PC-9 (cell line): Measurements from ENCODE around the gene HDAC11. TPM values are rescaled to one million over a fixed set of nuclear protein-coding genes. Genes with fewer than 3 reads are reported as not detected.

Experiments
- BruUV-seq: library from RNA; stranded (reverse); fragments of 400-500 nt; replicated peaks from 2 replicates; lab custom pipeline; 2021; lab: Mats Ljungman, UMichigan
- CTCF ChIA-PET: fragments of 300-600 bp; sonication (Branson Sonifier 250); formaldehyde crosslinking; loops from one replicate; lab custom pipeline; 2022; ENCODE audit warnings: antibody characterized with exemption; lab: Charles Lee
- POLR2A ChIA-PET: fragments of 300-600 bp; sonication (Branson Sonifier 250); formaldehyde crosslinking; loops from one replicate; lab custom pipeline; 2022; ENCODE audit warnings: antibody characterized with exemption; ENCODE audit not compliant: unreplicated experiment; lab: Charles Lee
- DNase-seq, 2 experiments: peaks; one replicate each; pipeline versions ENCODE4 v3.0.0 to v3.0.0-alpha.2; 2015 to 2022; ENCODE audit warnings: mixed read lengths in 1 of 2
- H2AFZ ChIP-seq: fragments of 200-600 bp; sonication (generic); 2 replicates; pipeline ENCODE4 v1.8.1; 2017; ENCODE audit warnings: antibody characterized with exemption
- H3F3A ChIP-seq: fragments of 200-600 bp; sonication (generic); 2 replicates; pipeline ENCODE4 v1.8.1; 2017; ENCODE audit warnings: antibody characterized with exemption, mild to moderate bottlenecking, low read depth; ENCODE audit not compliant: insufficient read depth
- H3K27ac ChIP-seq: fragments of 200-600 bp; sonication (generic); 2 replicates; pipeline ENCODE4 v1.6.1; 2016; ENCODE audit warnings: mixed run types
- H3K27me3 ChIP-seq: fragments of 200-600 bp; sonication (generic); 2 replicates; pipeline ENCODE4 v1.6.1; 2016; ENCODE audit warnings: low read depth, mixed run types; ENCODE audit not compliant: insufficient read depth
- H3K36me3 ChIP-seq: fragments of 200-600 bp; sonication (generic); 2 replicates; pipeline ENCODE4 v1.6.1; 2016; ENCODE audit warnings: low read depth, mixed run types
- H3K4me1 ChIP-seq: fragments of 200-600 bp; sonication (generic); replicated peaks from 2 replicates; pipeline ENCODE4 v1.6.1; 2016; ENCODE audit warnings: mixed run types; ENCODE audit not compliant: insufficient read depth
- H3K4me2 ChIP-seq: fragments of 200-600 bp; sonication (generic); 2 replicates; pipeline ENCODE4 v1.6.1; 2017; ENCODE audit warnings: mixed run types
- H3K4me3 ChIP-seq: fragments of 200-600 bp; sonication (generic); 2 replicates; pipeline ENCODE4 v1.6.1; 2016; ENCODE audit warnings: mixed run types
- H3K79me2 ChIP-seq: fragments of 200-600 bp; sonication (generic); 2 replicates; pipeline ENCODE4 v1.6.1; 2017; ENCODE audit warnings: low read depth, mixed run types
- H3K9me2 ChIP-seq: fragments of 200-600 bp; sonication (generic); 2 replicates; pipeline ENCODE4 v1.8.1; 2017; ENCODE audit warnings: mild to moderate bottlenecking; ENCODE audit not compliant: insufficient read depth
- H3K9me3 ChIP-seq: fragments of 200-600 bp; sonication (generic); 2 replicates; pipeline ENCODE4 v1.8.1; 2016; ENCODE audit warnings: low read depth; ENCODE audit not compliant: insufficient read depth
- H4K20me1 ChIP-seq: fragments of 200-600 bp; sonication (generic); 2 replicates; pipeline ENCODE4 v1.8.1; 2017; ENCODE audit not compliant: insufficient read depth
- CTCF ChIP-seq: fragments of 200-600 bp; sonication (generic); conservative IDR thresholded peaks from 2 replicates; pipeline ENCODE4 v1.6.1; 2017; ENCODE audit warnings: mixed run types, antibody characterized with exemption, mild to moderate bottlenecking, moderate library complexity
- EZH2 ChIP-seq: fragments of 200-600 bp; sonication (generic); IDR thresholded peaks from 2 replicates; pipeline ENCODE4 v1.8.0; 2017; ENCODE audit warnings: antibody characterized with exemption, low read depth
- intact Hi-C: fragments of 100-400 bp; cut with micrococcal nuclease; formaldehyde crosslinking; loops from one replicate; pipeline ENCODE4 v1.10.0; 2022; ENCODE audit not compliant: unreplicated experiment
- total RNA-seq: library from RNA; stranded (reverse); gene quantifications from 2 replicates; pipeline ENCODE4 v1.2.3, GENCODE V29; 2021

Gene HDAC11
- total RNA-seq, 1 experiment from 2014 or later: 18.4 TPM

- Histone ChIP-seq H3K9me3 (no peaks in the 10 kb centered on the region), H3K4me2 (peak overlapping the region; percentile 15; the same call in 1 of the 2 replicates), H3K27me3 (no peaks in the 10 kb centered on the region), H3F3A (peaks cover 16% of the 10 kb centered on the region), H2AFZ (no peak overlapping the region), H3K36me3 (no peaks in the 10 kb centered on the region), H3K9me2 (no peaks in the 10 kb centered on the region), H3K27ac (no peak overlapping the region), H3K4me1 (peaks cover 19% of the 10 kb centered on the region), H3K79me2 (no peaks in the 10 kb centered on the region), H3K4me3 (no peak overlapping the region), H4K20me1 (no peaks in the 10 kb centered on the region)
- no peak for DNase-seq
- no TSS peak for BruUV-seq
- TF ChIP-seq CTCF: no peak
- TF ChIP-seq EZH2: no peak
- CTCF ChIA-PET: interaction anchor here (0.5 to 1.0 kb wide), 2 partner anchors 9 to 248 kb away, joined by 6 to 9 read pairs; no protein-coding TSS in a partner anchor
- intact Hi-C loops: no loop called here
- POLR2A ChIA-PET: interaction anchor here (0.7 kb wide), 1 partner anchor 120 kb away, joined by 3 read pairs; no protein-coding TSS in a partner anchor
Measured at GRCh38 chr3:13524979-13525669, 45.0 kb downstream of the HDAC11 start.

GRCh38 chr3:13525827-13526625, 45.9 kb downstream of the HDAC11 start:
- BruUV-seq: no TSS peak
- Histone ChIP-seq H3K9me2 (no peaks in the 10 kb centered on the region), H4K20me1 (no peaks in the 10 kb centered on the region), H3K4me2 (no peak overlapping the region), H3F3A (peaks cover 16% of the 10 kb centered on the region), H3K4me1 (peaks cover 19% of the 10 kb centered on the region), H2AFZ (no peak overlapping the region), H3K27ac (no peak overlapping the region), H3K36me3 (no peaks in the 10 kb centered on the region), H3K9me3 (no peaks in the 10 kb centered on the region), H3K4me3 (no peak overlapping the region), H3K79me2 (no peaks in the 10 kb centered on the region), H3K27me3 (no peaks in the 10 kb centered on the region)
- intact Hi-C loops: no loop called here
- no peak for DNase-seq
- TF ChIP-seq EZH2 (no peak), CTCF (no peak)
- CTCF ChIA-PET: interaction anchor here (1.0 kb wide), 1 partner anchor 8 kb away, joined by 9 read pairs; no protein-coding TSS in a partner anchor
- POLR2A ChIA-PET: no interaction called here

GRCh38 chr3:13526626-13526949, 46.5 kb downstream of the HDAC11 start:
- Histone ChIP-seq H4K20me1 (no peaks in the 10 kb centered on the region), H3K9me2 (no peaks in the 10 kb centered on the region), H3K27ac (no peak overlapping the region), H3K4me2 (no peak overlapping the region), H3K9me3 (no peaks in the 10 kb centered on the region), H3K27me3 (no peaks in the 10 kb centered on the region), H3F3A (peaks cover 16% of the 10 kb centered on the region), H3K79me2 (no peaks in the 10 kb centered on the region), H3K4me3 (no peak overlapping the region), H3K4me1 (peaks cover 20% of the 10 kb centered on the region), H3K36me3 (no peaks in the 10 kb centered on the region), H2AFZ (no peak overlapping the region)
- ChIA-PET POLR2A (no interaction called here), CTCF (no interaction called here)
- BruUV-seq: no TSS peak
- TF ChIP-seq CTCF (no peak), EZH2 (no peak)
- DNase-seq: no peak
- intact Hi-C loops: no loop called here
